Mucosa of descending colon (tissue), 3 donors: ENCODE data around the gene KRT1. TPM values are rescaled to one million over a fixed set of nuclear protein-coding genes. Genes with fewer than 3 reads are reported as not detected.

ENCODE experiments used
- ATAC-seq: fragments of 200-7000 bp; cut with Tn5 transposase; one replicate; pipeline ENCODE4 v1.9.1; 2020; ENCODE audit warnings: mild to moderate bottlenecking, moderate library complexity
- DNase-seq, 3 donors: peaks; one replicate each; pipeline ENCODE4 v3.0.0-alpha.2; 2020
- H3K36me3 ChIP-seq: fragments of 200-600 bp; one replicate; pipeline ENCODE4 v1.8.0; 2021; ENCODE audit warnings: low read depth, mild to moderate bottlenecking
- H3K4me1 ChIP-seq: fragments of 200-600 bp; one replicate; pipeline ENCODE4 v1.8.0; 2021; ENCODE audit warnings: low read depth, mild to moderate bottlenecking
- H3K4me3 ChIP-seq: fragments of 200-600 bp; one replicate; pipeline ENCODE4 v1.8.0; 2021; ENCODE audit warnings: mild to moderate bottlenecking
- H3K9me3 ChIP-seq: fragments of 200-600 bp; one replicate; pipeline ENCODE4 v1.8.0; 2021; ENCODE audit warnings: mild to moderate bottlenecking
- CTCF ChIP-seq: fragments of 200-600 bp; IDR thresholded peaks from one replicate; pipeline ENCODE4 v1.8.0; 2022; ENCODE audit warnings: antibody characterized with exemption, mild to moderate bottlenecking
- intact Hi-C, 2 donors: fragments of 100-400 bp; cut with DNase I in 1 of 2; cut with micrococcal nuclease in 1 of 2; formaldehyde crosslinking; loops; one replicate each; pipeline versions ENCODE4 v1.11.0 to v1.11.1; 2022; cut with DNase I, micrococcal nuclease
- total RNA-seq, 3 donors: library from RNA; stranded (reverse); fragmentation: NEBNext Ultra II Directional in 2 of 3; extraction: Animal tissue kit (Norgen Biotek cat#: 25700) in 2 of 3; gene quantifications; one replicate each; pipeline versions ENCODE4 v1.2.1 to v1.2.4, GENCODE V29; 2021 to 2023
- donor health status: DM: no; HTN: no; CAD: no; lungs with moderate emphysema.
- donor health status: DM: no; HTN: no; CAD: no.
- donor health status: DM: no; HTN: yes; CAD: no.

KRT1 gene
- total RNA-seq, 3 donors from 2014 or later: 0.35 to 0.89 (median 0.38) TPM

- H3K4me3 ChIP-seq: no peak overlapping the region
- no peak for DNase-seq
Measured at GRCh38 chr12:52645982-52646381, 34.2 kb downstream of the KRT1 start.

GRCh38 chr12:52645120-52645761 lies 35.0 kb downstream of the KRT1 start:
- H3K36me3 ChIP-seq: no peaks in the 10 kb centered on the region
- intact Hi-C loops: no loop called here
- no peaks in the 10 kb centered on the region for H3K9me3 ChIP-seq
- TF ChIP-seq CTCF: no peak
- ATAC-seq (peak; percentile 74), DNase-seq (no peak)
- no peak overlapping the region for H3K4me3 ChIP-seq
- H3K4me1 ChIP-seq: peaks cover 1% of the 10 kb centered on the region

More at GRCh38 chr12:52645982-52646381, 34.2 kb downstream of the KRT1 start:
- Histone ChIP-seq H3K36me3 (no peaks in the 10 kb centered on the region), H3K4me1 (peaks cover 6% of the 10 kb centered on the region), H3K9me3 (no peaks in the 10 kb centered on the region)
- peak; percentile 65 for ATAC-seq
- no peak for TF ChIP-seq CTCF
- intact Hi-C loops: no loop called here

DNA sequence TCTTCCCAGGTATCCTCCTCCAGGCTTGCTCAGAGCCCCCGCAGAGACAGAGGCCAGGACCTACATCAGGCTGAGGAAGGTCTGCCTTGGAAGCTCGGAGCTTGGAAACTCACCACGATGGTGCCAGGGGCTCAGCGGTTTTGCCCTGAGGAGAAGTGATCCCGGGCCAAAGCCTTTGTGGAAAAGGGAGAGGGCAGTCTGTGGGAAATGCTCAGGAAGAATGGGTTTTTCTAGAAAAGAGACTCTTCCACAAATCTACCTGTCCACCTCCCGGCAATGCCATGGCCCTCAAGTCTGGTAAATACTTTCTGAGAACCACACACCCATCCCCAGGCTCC lies 36.2 kb downstream of the KRT1 start:
- no peak for DNase-seq
- H3K9me3 ChIP-seq: no peaks in the 10 kb centered on the region
- no peak for TF ChIP-seq CTCF
- no peaks in the 10 kb centered on the region for H3K4me1 ChIP-seq
- H3K36me3 ChIP-seq: no peaks in the 10 kb centered on the region
- H3K4me3 ChIP-seq: no peak overlapping the region
- intact Hi-C loops: no loop called here
- no peak for ATAC-seq

DNA sequence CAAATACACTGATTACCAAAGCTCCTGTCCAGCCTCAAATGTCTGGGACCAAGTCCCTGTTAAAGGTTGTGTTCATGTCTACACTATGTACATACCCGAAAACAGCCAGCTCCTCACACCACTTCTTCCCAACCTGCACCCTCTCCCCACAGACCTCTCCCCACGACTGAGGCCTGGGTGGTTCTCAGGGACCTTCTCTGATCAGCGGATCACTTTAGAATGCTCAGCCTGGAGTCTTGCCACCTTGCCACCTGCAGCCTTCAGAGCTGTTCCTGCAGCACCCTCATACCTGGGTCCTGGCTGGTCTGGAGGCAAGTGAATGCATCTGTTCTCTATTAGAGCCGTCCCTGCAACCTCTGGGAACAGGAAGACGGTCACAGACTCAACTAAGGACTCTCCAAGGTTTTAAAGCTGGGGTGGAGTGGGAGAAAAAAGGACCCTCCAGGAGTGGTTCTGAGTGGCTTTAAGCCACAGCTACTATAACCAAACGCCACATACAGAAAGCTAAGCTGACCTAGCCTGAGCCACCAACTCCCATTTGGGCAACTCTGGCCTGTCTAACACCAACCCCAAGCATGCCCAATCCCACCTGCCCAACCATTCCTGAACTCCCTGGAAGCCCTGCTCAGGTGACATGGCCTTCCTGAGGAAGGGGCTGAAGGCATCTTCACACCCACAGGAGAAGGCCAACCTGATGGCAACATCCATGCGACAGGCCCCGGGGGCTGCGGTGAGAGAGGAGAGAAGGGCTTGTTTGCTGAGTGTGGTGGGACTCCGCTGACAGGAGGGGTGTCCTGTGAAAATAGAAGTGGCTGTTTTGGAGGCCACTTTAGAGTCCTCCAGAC lies 36.8 kb downstream of the KRT1 start:
- intact Hi-C loops: no loop called here
- no peaks in the 10 kb centered on the region for H3K9me3 ChIP-seq
- H3K4me1 ChIP-seq: no peaks in the 10 kb centered on the region
- no peak overlapping the region for H3K4me3 ChIP-seq
- DNase-seq (no peak), ATAC-seq (no peak)
- TF ChIP-seq CTCF: no peak
- no peaks in the 10 kb centered on the region for H3K36me3 ChIP-seq

- TF ChIP-seq CTCF: no peak
- ATAC-seq (no peak), DNase-seq (no peak)
- Histone ChIP-seq H3K4me3 (no peak overlapping the region), H3K9me3 (no peaks in the 10 kb centered on the region), H3K4me1 (no peaks in the 10 kb centered on the region), H3K36me3 (no peaks in the 10 kb centered on the region)
- intact Hi-C loops: no loop called here
Measured at GRCh38 chr12:52641468-52641867, 38.7 kb downstream of the KRT1 start.
